Measurements from ENCODE around the gene SPINK5.
"Not testable (repeated sequence)": the region's sequence is repeated elsewhere in the genome, so short reads cannot be mapped to it uniquely, and the experiment has no call there.

SPINK5 gene

DNA sequence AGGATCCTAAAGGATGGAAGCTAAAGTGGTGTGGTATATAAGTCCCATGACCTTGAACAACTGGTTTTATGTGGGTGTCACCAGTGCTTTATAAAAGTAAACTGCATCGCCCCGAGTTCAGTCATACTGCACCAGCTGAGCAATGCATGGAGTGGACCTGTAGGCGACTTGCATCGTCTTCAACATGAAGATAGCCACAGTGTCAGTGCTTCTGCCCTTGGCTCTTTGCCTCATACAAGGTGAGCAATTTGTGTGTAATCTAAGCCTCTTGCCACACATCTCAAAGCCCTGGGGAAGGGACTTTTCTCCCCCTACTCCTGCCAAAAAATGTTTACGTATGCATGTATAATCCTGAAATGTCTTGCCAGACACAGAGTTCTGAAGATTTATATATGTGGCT, at the start of gene SPINK5:
SPINK5 (plus strand) TSS at position 120 of the 400 bp plus-strand sequence; CDS start at position 185, 65 bp downstream.
- no peak for DNase-seq

- DNase-seq: no peak
Observed at GRCh38 chr5:148014276-148014675, 49.5 kb upstream of the SPINK5 start.

- DNase-seq: no peak
Observed at GRCh38 chr5:148020257-148020988, 43.4 kb upstream of the SPINK5 start.

GRCh38 chr5:148027505-148027904, 36.3 kb upstream of the SPINK5 start:
- DNase-seq: no peak

GRCh38 chr5:148029131-148029530, 34.6 kb upstream of the SPINK5 start:
- DNase-seq: no peak

GRCh38 chr5:148033134-148033533, 30.6 kb upstream of the SPINK5 start:
- no peak for DNase-seq

DNA sequence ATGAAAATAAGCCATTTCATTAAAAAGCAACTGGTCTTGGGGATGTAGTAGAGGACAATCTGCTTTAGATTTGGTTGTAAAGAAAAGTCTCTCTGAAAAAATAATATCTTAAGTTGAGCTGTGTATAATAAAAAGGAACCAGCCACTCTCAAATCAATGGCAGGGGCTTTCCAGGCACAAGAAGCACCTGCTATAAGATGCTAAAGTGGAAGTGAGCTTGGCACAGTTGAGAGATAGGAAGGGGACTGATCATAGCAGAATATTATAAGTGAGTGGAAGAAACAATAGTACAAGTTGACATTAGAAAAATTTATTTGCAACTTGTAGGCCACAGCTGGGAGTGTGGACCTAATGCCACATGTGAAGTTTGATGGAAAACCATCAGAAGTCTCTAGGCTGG, 28.1 kb upstream of the SPINK5 start:
- no peak for DNase-seq

GRCh38 chr5:148042881-148043280, 20.9 kb upstream of the SPINK5 start:
- no peak for DNase-seq

- DNase-seq: no peak
Observed at GRCh38 chr5:148043705-148044104, 20.1 kb upstream of the SPINK5 start.

DNA sequence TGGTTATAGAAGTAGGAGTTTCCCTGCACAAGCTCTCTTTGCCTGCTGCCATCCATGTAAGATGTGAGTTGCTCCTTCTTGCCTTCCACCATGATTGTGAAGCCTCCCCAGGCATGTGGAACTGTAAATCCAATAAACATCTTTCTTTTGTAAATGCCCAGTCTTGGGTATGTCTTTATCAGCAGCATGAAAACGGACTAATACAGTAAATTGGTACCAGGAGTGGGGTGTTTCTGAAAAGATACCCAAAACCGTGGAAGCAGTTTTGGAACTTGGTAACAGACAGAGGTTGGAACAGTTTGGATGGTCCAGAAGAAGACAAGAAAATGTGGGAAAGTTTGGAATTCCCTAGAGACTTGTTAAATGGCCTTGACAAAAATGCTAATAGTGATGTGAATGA, 8.6 kb upstream of the SPINK5 start:
- not testable (repeated sequence) for DNase-seq

DNA sequence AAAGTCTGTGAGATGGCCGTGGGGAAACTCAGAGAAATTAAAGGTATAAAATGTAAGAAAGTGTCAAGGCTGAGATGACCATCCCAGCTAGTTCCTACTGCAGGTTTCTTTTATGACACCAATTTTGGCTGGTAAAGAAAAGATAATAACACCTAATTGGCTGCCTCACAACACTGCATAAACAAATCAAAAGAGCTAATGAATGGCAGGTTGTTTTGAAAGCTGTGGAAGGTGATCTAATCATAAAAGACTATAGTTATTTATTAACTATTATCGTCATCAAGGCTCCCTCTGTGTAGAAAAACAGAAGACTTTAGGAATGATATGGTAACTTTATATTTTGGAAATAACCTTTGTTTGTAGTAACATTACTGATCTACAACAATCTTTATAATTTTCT, 3.5 kb upstream of the SPINK5 start:
- no peak for DNase-seq

DNA sequence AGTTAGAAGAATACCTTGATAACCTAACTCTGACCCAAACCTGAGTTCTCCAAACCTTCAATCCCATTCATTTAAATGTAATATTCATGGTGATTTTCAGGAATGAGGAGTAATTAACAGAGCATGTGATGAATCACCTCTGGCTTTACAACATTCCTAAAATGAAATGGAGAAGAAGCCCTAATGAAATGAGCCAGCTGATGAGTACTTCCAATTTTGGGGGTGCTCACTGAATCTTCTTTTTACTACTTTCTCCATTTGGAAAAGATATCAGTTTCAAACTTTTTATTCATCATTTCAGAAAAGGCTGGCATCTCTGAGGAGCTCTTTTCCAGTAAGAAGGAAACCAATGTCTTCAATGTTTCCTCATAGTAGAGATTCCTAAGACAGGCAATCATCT, 2.9 kb upstream of the SPINK5 start:
- DNase-seq: no peak

DNA sequence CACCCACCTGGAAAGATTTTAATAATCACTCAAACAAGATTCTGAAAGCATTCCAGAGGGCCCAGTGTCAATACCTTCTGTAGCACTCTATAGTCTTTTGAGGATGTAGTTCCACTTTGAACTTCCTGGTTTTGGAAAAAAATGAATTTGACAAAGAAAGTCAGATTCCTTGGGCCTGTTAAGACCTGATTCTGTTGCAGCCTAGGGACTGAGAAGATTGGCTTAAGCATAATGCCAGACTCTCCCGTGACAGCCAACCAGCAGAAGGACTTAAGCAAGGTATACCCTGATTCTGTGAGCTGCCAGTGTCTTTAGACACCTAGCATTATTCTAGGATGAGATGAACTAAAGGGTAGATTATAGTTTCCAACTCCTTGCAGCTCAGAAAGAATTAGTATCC, 6.8 kb downstream of the SPINK5 start:
- DNase-seq: no peak

DNA sequence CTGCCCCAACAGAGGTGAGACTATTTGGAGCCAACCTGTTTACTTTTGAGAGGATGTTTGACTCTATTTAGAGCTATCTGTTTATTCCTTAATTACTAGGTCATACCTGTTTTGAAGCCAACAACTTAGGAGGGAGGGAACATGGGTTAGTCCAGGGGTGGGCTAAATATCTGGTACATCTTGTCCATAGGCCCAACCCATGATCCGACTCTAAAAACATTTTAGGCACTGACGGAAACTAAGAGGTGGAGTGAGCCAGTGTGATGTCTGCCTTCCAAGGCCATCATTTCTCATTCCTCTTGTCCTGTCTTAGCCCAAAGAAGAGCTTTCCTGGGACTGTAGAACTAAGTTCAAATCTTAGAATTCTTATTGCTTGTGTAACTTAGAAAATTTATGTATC, 8.4 kb downstream of the SPINK5 start:
- no peak for DNase-seq

- no peak for DNase-seq
Observed at GRCh38 chr5:148075529-148075928, 11.7 kb downstream of the SPINK5 start.

- DNase-seq: no peak
Observed at GRCh38 chr5:148083203-148083602, 19.4 kb downstream of the SPINK5 start.

GRCh38 chr5:148084269-148084668, 20.5 kb downstream of the SPINK5 start:
- no peak for DNase-seq

DNA sequence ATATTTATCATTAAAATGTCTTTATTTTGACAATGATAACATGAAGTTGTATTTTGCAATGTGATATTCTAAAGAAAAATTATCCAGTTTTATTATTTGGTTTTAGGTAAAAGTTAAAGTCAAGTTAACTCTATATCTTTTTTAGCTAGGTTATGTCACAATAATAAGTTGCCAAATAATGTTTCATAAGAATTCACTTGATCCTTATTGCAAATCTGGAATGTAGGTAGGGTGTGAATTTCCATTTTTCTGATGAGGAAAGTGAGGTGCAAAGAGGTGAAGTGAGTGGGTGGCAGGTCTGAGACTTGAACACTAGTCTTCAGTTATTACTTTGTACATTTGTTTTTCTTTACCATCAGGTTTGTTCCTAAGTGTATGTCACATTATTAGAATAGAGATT, 21.5 kb downstream of the SPINK5 start:
- no peak for DNase-seq

- DNase-seq: no peak
Observed at GRCh38 chr5:148085977-148086705, 22.4 kb downstream of the SPINK5 start.

GRCh38 chr5:148090146-148090772, 26.5 kb downstream of the SPINK5 start:
- DNase-seq: no peak

DNA sequence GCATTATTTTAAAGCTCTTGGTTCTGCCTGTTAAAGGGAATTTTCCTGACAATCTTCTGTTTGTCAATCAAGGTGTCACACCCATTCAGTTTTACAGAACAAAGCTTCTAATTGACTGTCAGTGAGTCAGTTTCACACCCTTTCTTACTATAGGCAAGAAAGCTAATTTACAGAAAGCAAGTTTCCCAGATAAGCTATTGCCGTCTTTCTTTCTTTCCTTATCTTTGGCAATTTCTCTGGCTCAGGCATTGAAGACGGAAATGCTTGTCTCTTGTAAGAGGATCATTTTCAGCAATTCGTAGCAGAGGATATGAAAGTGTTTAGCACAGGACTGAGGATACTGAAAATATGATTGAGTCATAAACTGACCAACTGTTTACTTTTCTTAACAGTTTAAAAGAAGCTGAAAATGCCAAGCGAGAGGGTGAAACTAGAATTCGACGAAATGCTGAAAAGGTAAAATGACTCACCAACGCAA, 27.0 kb downstream of the SPINK5 start:
- DNase-seq: no peak

GRCh38 chr5:148091991-148092964, 28.5 kb downstream of the SPINK5 start:
- DNase-seq: no peak

DNA sequence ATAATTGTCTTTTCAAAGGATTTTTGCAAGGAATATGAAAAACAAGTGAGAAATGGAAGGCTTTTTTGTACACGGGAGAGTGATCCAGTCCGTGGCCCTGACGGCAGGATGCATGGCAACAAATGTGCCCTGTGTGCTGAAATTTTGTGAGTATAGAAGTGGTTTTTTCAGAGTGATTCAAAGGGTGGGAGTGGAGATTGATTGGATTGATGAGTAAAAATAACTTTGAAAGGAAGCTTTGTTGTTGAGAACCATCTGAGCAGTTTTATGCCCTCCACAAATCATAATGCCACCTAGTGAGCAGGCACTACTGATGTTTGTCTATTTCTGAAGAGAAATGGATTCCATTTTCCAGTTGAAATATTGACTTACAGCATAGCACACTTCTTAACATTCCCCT, 30.6 kb downstream of the SPINK5 start:
- no peak for DNase-seq

Measured in activated CD4-positive, alpha-beta T cell treated with anti-CD3 and anti-CD28 coated beads, Interleukin-2, amount 50 U/mL, for 4 hours (primary cell).